Hepatocyte (in vitro differentiated cells): Measurements from ENCODE around the gene CSF2RB.

Source experiments
- CTCF ChIP-seq: fragments of 200-600 bp; sonication (generic); IDR thresholded peaks from 2 replicates; pipeline ENCODE4 v1.5.1; 2016; ENCODE audit warnings: antibody characterized with exemption, mild to moderate bottlenecking; ENCODE audit not compliant: poor library complexity
- EZH2 ChIP-seq: fragments of 200-600 bp; sonication (generic); IDR thresholded peaks from 2 replicates; pipeline ENCODE4 v1.6.1; 2016; ENCODE audit warnings: antibody characterized with exemption, mild to moderate bottlenecking, borderline replicate concordance

GRCh38 chr22:36898690-36899089 is 14.7 kb upstream of the CSF2RB start:
- no peak for TF ChIP-seq CTCF
- TF ChIP-seq EZH2: no peak
